Measurements from ENCODE around the gene CDH23. TPM values are rescaled to one million over a fixed set of nuclear protein-coding genes. Genes with fewer than 3 reads are reported as not detected.

Gene CDH23
- total RNA-seq, 1 donor, result 0.81 TPM

GRCh38 chr10:71708897-71709882 lies 312.5 kb downstream of the CDH23 start:
- no peak for DNase-seq (ENCODE audit: low read depth in 2 of 3, low spot score in 2 of 3)

DNA sequence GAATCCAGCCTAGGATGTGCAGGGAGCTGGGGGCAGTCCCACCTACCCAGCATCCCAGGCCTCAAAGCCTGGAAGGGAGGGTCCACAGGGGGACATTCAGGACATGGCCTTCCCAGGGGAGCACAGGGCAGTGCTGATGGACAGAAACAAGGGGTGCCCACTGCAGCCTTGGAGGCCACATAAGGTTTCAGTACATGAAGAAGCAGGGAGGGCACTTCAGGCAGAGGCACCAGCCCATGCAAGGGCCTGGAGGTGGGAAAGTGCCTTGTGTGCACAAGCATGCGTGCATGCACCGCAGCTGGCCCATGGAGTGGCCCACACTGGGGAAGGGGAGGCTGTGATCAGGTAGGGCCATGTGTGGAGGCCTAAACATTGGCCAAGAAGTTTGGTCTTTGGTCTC lies 313.8 kb downstream of the CDH23 start:
- DNase-seq (ENCODE audit: low read depth in 2 of 3, low spot score in 2 of 3), result no peak

DNA sequence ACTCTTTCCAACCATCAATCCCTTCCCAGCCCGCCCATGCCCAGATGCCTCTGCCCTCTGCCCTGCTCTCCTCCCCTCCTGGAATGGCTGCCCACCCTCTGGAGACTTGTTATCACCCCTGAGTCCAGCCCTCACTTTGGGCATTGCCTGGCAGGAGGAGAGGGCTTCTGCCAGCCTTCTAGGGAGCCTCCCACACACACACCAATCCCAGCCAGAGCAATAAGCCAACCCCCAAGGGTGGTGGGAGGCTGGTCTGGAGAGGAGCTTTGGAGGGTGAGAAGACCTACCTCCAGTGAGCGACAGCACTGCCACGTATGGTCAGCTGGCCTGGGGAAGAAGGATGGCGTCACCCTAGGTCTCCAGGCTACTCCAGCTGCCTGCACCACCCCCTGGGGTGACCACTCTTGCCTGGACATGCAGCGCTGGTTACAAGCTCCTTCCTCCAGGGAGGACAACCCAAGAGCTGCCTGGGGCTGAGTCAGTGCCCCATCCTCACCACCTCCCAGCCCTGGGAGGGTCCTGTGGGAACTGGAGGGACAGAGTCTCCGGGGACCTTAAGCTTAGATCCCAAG lies 314.4 kb downstream of the CDH23 start:
- DNase-seq (ENCODE audit: low read depth in 2 of 3, low spot score in 2 of 3), result no peak

GRCh38 chr10:71712170-71712569 lies 315.4 kb downstream of the CDH23 start:
- no peak for DNase-seq (ENCODE audit: low read depth in 2 of 3, low spot score in 2 of 3)

DNA sequence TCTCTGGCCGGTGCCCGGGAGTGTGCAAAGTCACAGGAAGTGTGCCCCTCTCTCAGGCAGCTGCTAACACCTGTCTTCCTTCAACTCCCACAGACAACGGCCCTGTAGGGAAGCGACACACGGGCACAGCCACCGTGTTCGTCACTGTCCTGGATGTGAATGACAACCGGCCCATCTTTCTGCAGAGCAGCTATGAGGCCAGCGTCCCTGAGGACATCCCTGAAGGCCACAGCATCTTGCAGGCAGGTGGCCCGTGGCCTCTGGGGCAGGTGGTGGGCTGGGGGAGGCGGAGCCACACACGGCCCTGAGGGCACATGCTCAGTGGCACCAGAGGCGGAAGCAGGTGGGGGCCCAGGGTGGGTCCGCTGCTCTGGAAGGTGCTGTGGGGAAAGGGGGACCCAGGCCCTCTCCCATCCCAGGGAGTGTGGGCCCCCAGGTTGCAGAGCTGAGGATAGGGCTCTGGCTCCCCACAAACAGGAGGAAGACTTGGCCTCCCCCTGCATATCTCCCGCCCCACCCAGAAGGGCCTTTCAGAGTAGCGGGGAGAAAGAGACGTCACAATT lies 315.9 kb downstream of the CDH23 start:
- no peak for DNase-seq (ENCODE audit: low read depth in 2 of 3, low spot score in 2 of 3)

- DNase-seq (ENCODE audit: low read depth in 2 of 3, low spot score in 2 of 3), result peak in 2 of 3 donors; percentile 22 to 58
These were observed 316.7 kb downstream of the CDH23 start for GRCh38 chr10:71713135-71714030.

GRCh38 chr10:71714031-71714410 lies 317.3 kb downstream of the CDH23 start:
- DNase-seq (ENCODE audit: low read depth in 2 of 3, low spot score in 2 of 3), result no peak

GRCh38 chr10:71714592-71714991 lies 317.9 kb downstream of the CDH23 start:
- no peak for DNase-seq (ENCODE audit: low read depth in 2 of 3, low spot score in 2 of 3)

GRCh38 chr10:71715026-71715425 lies 318.3 kb downstream of the CDH23 start:
- DNase-seq (ENCODE audit: low read depth in 2 of 3, low spot score in 2 of 3), result no peak

- DNase-seq (ENCODE audit: low read depth in 2 of 3, low spot score in 2 of 3), result no peak
These were observed 319.1 kb downstream of the CDH23 start for GRCh38 chr10:71715860-71716259.

DNA sequence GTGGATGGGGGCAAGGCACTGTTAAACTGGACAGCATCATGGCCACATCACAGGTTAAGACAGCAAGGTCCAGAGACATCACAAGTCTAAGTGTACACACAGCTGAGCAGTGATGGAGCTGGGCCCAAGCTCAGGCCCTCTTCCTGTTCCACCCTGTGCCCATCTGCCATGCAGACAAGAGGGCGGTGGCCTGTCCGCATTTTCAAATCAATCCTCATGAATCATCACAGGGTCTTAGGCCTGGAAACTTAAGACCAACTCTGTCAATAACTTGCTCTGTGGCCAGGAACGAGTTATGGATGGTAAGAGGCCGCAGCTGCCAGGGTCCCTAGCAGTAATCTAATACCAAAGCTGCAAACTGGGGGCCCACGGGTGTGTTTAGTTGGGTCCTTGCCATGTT lies 319.7 kb downstream of the CDH23 start:
- no peak for DNase-seq (ENCODE audit: low read depth in 2 of 3, low spot score in 2 of 3)

DNA sequence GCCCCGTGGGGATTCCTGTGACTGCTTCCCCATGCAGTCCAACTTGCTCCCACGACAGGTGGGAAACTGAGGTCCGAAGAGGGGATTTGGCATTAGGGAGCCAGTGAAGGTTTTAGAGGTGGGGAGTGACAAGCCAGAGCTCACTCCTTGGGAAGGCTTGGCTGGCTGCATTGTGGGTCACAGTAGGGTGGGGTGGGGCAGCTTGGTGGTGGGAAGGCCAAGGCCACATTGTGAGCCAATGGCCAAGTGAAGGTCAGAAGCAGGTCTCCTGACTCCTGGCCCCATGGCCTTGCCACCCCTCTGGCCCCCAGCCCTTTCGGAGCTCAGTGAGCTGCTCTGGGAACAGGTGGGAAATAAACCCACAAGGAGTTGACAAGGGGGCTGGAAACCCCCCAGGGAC lies 320.3 kb downstream of the CDH23 start:
- no peak for DNase-seq (ENCODE audit: low read depth in 2 of 3, low spot score in 2 of 3)

DNA sequence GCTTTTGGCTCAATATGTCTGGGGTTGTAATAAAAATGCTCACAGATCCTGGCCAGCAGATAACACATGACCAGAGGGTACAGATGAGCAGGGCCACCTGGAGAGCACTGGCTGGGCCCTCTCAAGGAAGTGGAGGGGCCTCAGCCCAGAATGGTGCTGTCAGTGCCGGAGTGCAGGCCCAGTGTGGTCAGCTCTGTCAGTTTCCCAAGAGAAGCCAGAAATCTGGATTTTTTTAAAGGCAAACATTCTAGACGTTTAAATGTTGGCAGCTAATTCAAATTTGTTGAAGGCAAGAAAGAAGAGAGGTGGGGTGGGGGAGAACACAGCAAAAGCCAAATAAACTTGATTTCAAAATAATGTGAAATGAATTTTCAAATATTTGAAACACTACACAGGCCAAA lies 320.8 kb downstream of the CDH23 start:
- DNase-seq (ENCODE audit: low read depth in 2 of 3, low spot score in 2 of 3), result no peak

GRCh38 chr10:71718165-71718698 lies 321.5 kb downstream of the CDH23 start:
- no peak for DNase-seq (ENCODE audit: low read depth in 2 of 3, low spot score in 2 of 3)

GRCh38 chr10:71719042-71719441 lies 322.3 kb downstream of the CDH23 start:
- DNase-seq (ENCODE audit: low read depth in 2 of 3, low spot score in 2 of 3), result no peak

- DNase-seq (ENCODE audit: low read depth in 2 of 3, low spot score in 2 of 3), result no peak
These were observed 322.9 kb downstream of the CDH23 start, which contains the start of gene C10orf105 for GRCh38 chr10:71719464-71720201. TSS of gene C10orf105 (minus strand) at chr10:71719778. CDS start at chr10:71716337, 3,441 bp downstream.

DNA sequence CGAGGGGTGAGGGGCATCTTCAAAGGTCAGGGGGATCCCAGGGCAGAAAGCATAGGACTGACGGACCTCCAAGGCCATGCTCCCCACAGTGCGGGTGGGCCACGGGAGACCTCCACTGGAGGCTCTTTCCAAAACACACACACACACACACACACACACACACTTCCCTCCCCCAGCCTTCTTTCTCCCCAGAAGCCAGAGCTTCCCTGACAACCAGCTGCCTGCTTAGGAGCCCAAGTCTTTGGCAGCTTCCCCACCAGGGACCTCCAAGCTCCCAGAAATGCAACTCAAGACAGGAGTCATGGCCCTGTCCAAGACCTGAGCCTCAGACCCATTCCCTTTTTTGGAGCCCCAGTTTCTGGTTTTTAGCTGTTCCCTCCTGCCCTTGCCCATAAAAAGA lies 323.6 kb downstream of the CDH23 start:
- DNase-seq (ENCODE audit: low read depth in 2 of 3, low spot score in 2 of 3), result no peak

GRCh38 chr10:71721313-71721712 lies 324.6 kb downstream of the CDH23 start:
- no peak for DNase-seq (ENCODE audit: low read depth in 2 of 3, low spot score in 2 of 3)

GRCh38 chr10:71722849-71723248 lies 326.1 kb downstream of the CDH23 start:
- DNase-seq (ENCODE audit: low read depth in 2 of 3, low spot score in 2 of 3), result no peak

GRCh38 chr10:71723311-71723710 lies 326.6 kb downstream of the CDH23 start:
- no peak for DNase-seq (ENCODE audit: low read depth in 2 of 3, low spot score in 2 of 3)

Measured in hematopoietic multipotent progenitor cell (in vitro differentiated cells).